Right cardiac atrium (tissue), 5 donors: ENCODE measurements around the gene WWOX. TPM values are rescaled to one million over a fixed set of nuclear protein-coding genes. Genes with fewer than 3 reads are reported as not detected.
A peak's percentile ranks its signal among the peaks of the same experiment; 100 is the strongest.
"Not testable (repeated sequence)": the region's sequence is repeated elsewhere in the genome, so short reads cannot be mapped to it uniquely, and the experiment has no call there.

Experiments
- ATAC-seq, 2 donors: fragments of 200-7000 bp; cut with Tn5 transposase; one replicate each; pipeline versions ENCODE4 v1.8.0 to v1.9.1; 2020; ENCODE audit warnings: moderate library complexity in 2 of 2, mild to moderate bottlenecking in 1 of 2
- DNase-seq, 3 donors: peaks; one replicate each; pipeline ENCODE4 v3.0.0-alpha.2; 2020
- H3K27ac ChIP-seq: one replicate; pipeline ENCODE4 v1.5.1; 2013; ENCODE audit warnings: mild to moderate bottlenecking, low read length, control low read depth, moderate library complexity
- H3K27me3 ChIP-seq: one replicate; pipeline ENCODE4 v1.6.1; 2013; ENCODE audit not compliant: control insufficient read depth, insufficient read depth
- H3K4me1 ChIP-seq: one replicate; pipeline ENCODE4 v1.6.1; 2013; ENCODE audit warnings: low read length; ENCODE audit not compliant: control insufficient read depth, insufficient read depth
- H3K4me3 ChIP-seq: one replicate; pipeline ENCODE4 v1.5.1; 2013; ENCODE audit warnings: low read length, control low read depth
- H3K9me3 ChIP-seq: one replicate; pipeline ENCODE4 v1.6.1; 2013; ENCODE audit warnings: low read length; ENCODE audit not compliant: control insufficient read depth
- WGBS: extraction: QIAGEN DNeasy Blood & Tissue Kit; methylation state at CpG from one replicate; pipeline ENCODE4 v1.1.7; 2013; 5-methylcytosine and 5-hydroxymethylcytosine counted together
- intact Hi-C, 4 donors: fragments of 100-400 bp; cut with DNase I; formaldehyde crosslinking; loops; one replicate each; pipeline versions ENCODE4 v1.11.0 to v1.14.0; 2022 to 2023
- polyA plus RNA-seq: library from polyadenylated mRNA; stranded (reverse); fragments of 200-250 nt; gene quantifications from one replicate; pipeline ENCODE4 v1.2.3, GENCODE V29; 2013
- total RNA-seq, 4 donors: library from RNA; stranded (reverse); fragmentation: NEBNext Ultra II Directional; extraction: Animal tissue kit (Norgen Biotek cat#: 25700); gene quantifications; one replicate each; pipeline ENCODE4 v1.2.1, GENCODE V29; 2021
- donor health status: healthy with polysubstance abuse.
- donor health status: DM: no; HTN: yes; CAD: no.
- donor health status: DM: no; HTN: no; CAD: no.
- donor health status: DM: no; HTN: yes; CAD: no; lungs with severe emphysema.
- donor health status: DM: yes; HTN: yes; CAD: no.

The WWOX gene
- total and polyA plus RNA-seq, 5 donors, result 6.0 to 14.9 (median 13.1) TPM

- no peak overlapping the region for H3K27ac ChIP-seq
These were observed 405.0 kb downstream of the WWOX start for GRCh38 chr16:78504401-78504851.

GRCh38 chr16:78505036-78505435, 405.6 kb downstream of the WWOX start:
- Histone ChIP-seq H3K27ac (peak overlapping the region; percentile 92), H3K4me1 (no peaks in the 10 kb centered on the region), H3K4me3 (no peak overlapping the region), H3K27me3 (no peaks in the 10 kb centered on the region), H3K9me3 (no peaks in the 10 kb centered on the region)
- DNase-seq (no peak), ATAC-seq (no peak)
- WGBS, result 52% methylated on average over 6 of the region's 6 CpGs
- intact Hi-C loops, result loop anchor here in 3 of 4 donors (5.0 to 10.0 kb wide), 4 partner anchors 110 to 1100 kb away; partner anchors contain the start of gene MAF (in 1 of the 3)

More at GRCh38 chr16:78504401-78504851, 405.0 kb downstream of the WWOX start:
- 54% methylated on average over 12 of the region's 12 CpGs for WGBS
- intact Hi-C loops, result loop anchor here (5.0 to 10.0 kb wide), 4 partner anchors 110 to 1100 kb away; partner anchors contain the start of gene MAF (in 4 of the 4)
- DNase-seq (peak; percentile 51 to 81 (median 72)), ATAC-seq (no peak)
- no peaks in the 10 kb centered on the region for H3K9me3 ChIP-seq
- no peaks in the 10 kb centered on the region for H3K4me1 ChIP-seq
- H3K27me3 ChIP-seq, result no peaks in the 10 kb centered on the region
- no peak overlapping the region for H3K4me3 ChIP-seq

GRCh38 chr16:78505544-78506366, 406.3 kb downstream of the WWOX start:
- peak overlapping the region; percentile 92 for H3K27ac ChIP-seq
- ATAC-seq, result peak; percentile 93 to 94
- intact Hi-C loops, result loop anchor here in 3 of 4 donors (5.0 to 10.0 kb wide), 4 partner anchors 109 to 1099 kb away; partner anchors contain the start of gene MAF (in 1 of the 3)

GRCh38 chr16:78506367-78507193, 407.1 kb downstream of the WWOX start:
- no peak for ATAC-seq
- no peaks in the 10 kb centered on the region for H3K9me3 ChIP-seq
- intact Hi-C loops, result loop anchor here in 3 of 4 donors (5.0 to 10.0 kb wide), 4 partner anchors 108 to 1098 kb away; partner anchors contain the start of gene MAF (in 1 of the 3)
- H3K4me3 ChIP-seq, result no peak overlapping the region
- WGBS, result 67% methylated on average over 11 of the region's 11 CpGs
- no peaks in the 10 kb centered on the region for H3K27me3 ChIP-seq
- no peaks in the 10 kb centered on the region for H3K4me1 ChIP-seq
- no peak for DNase-seq
- no peak overlapping the region for H3K27ac ChIP-seq

More at GRCh38 chr16:78505544-78506366, 406.3 kb downstream of the WWOX start:
- Histone ChIP-seq H3K4me1 (no peaks in the 10 kb centered on the region), H3K4me3 (no peak overlapping the region), H3K9me3 (no peaks in the 10 kb centered on the region), H3K27me3 (no peaks in the 10 kb centered on the region)
- peak; percentile 84 to 92 (median 92) for DNase-seq
- WGBS, result 36% methylated on average over 23 of the region's 23 CpGs

- Histone ChIP-seq H3K4me1 (no peaks in the 10 kb centered on the region), H3K27me3 (no peaks in the 10 kb centered on the region), H3K4me3 (no peak overlapping the region), H3K9me3 (no peaks in the 10 kb centered on the region), H3K27ac (no peak overlapping the region)
- 95% methylated on average over 12 of the region's 12 CpGs for WGBS
- ATAC-seq (no peak), DNase-seq (no peak)
- intact Hi-C loops, result loop anchor here in 3 of 4 donors (5.0 to 10.0 kb wide), 4 partner anchors 107 to 1097 kb away; partner anchors contain the start of gene MAF (in 1 of the 3)
These were observed 408.1 kb downstream of the WWOX start for GRCh38 chr16:78507576-78507975.

GRCh38 chr16:78509965-78510364, 410.5 kb downstream of the WWOX start:
- DNase-seq (no peak), ATAC-seq (no peak)
- H3K4me3 ChIP-seq, result no peak overlapping the region
- no peaks in the 10 kb centered on the region for H3K27me3 ChIP-seq
- no peaks in the 10 kb centered on the region for H3K9me3 ChIP-seq
- H3K27ac ChIP-seq, result no peak overlapping the region
- intact Hi-C loops, result loop anchor here in 3 of 4 donors (5.0 to 10.0 kb wide), 4 partner anchors 105 to 1095 kb away; partner anchors contain the start of gene MAF (in 1 of the 3)
- WGBS, result 98% methylated on average over 7 of the region's 7 CpGs
- H3K4me1 ChIP-seq, result no peaks in the 10 kb centered on the region

GRCh38 chr16:78510496-78510895, 411.0 kb downstream of the WWOX start:
- no peak overlapping the region for H3K4me3 ChIP-seq
- H3K27me3 ChIP-seq, result no peaks in the 10 kb centered on the region
- DNase-seq, result no peak
- no peaks in the 10 kb centered on the region for H3K9me3 ChIP-seq
- H3K4me1 ChIP-seq, result no peaks in the 10 kb centered on the region
- no peak overlapping the region for H3K27ac ChIP-seq
- no peak for ATAC-seq
- 95% methylated on average over 4 of the region's 4 CpGs for WGBS
- intact Hi-C loops, result no loop called here

- no peak for ATAC-seq
- no peaks in the 10 kb centered on the region for H3K4me1 ChIP-seq
- WGBS, result 87% methylated on average over 3 of the region's 3 CpGs
- no peak overlapping the region for H3K4me3 ChIP-seq
- no peak for DNase-seq
- intact Hi-C loops, result no loop called here
- no peaks in the 10 kb centered on the region for H3K27me3 ChIP-seq
- no peak overlapping the region for H3K27ac ChIP-seq
- H3K9me3 ChIP-seq, result no peaks in the 10 kb centered on the region
These were observed 414.4 kb downstream of the WWOX start for GRCh38 chr16:78513838-78514237.

- 96% methylated on average over 9 of the region's 9 CpGs for WGBS
- H3K9me3 ChIP-seq, H3K4me1 ChIP-seq, intact Hi-C loops, H3K27me3 ChIP-seq, H3K4me3 ChIP-seq, DNase-seq, H3K27ac ChIP-seq, ATAC-seq: not testable (repeated sequence)
These were observed 415.4 kb downstream of the WWOX start for GRCh38 chr16:78514888-78515287.

- intact Hi-C loops, result no loop called here
- 94% methylated on average over 14 of the region's 14 CpGs for WGBS
- no peaks in the 10 kb centered on the region for H3K9me3 ChIP-seq
These were observed 416.0 kb downstream of the WWOX start for GRCh38 chr16:78515421-78515820.

More at GRCh38 chr16:78515421-78515820, 416.0 kb downstream of the WWOX start:
- no peak overlapping the region for H3K27ac ChIP-seq
- H3K4me3 ChIP-seq, result no peak overlapping the region
- H3K27me3 ChIP-seq, result no peaks in the 10 kb centered on the region
- H3K4me1 ChIP-seq, result no peaks in the 10 kb centered on the region
- no peak for ATAC-seq
- no peak for DNase-seq
